Left ventricle myocardium inferior (tissue), 1 donor: ENCODE measurements around the gene PRELID2. TPM values are rescaled to one million over a fixed set of nuclear protein-coding genes. Genes with fewer than 3 reads are reported as not detected.

Experiments used
- DNase-seq: peaks from one replicate; pipeline ENCODE4 v3.0.0-alpha.2; 2020
- H3K27ac ChIP-seq: fragments of 200-600 bp; replicated peaks from 2 replicates; pipeline ENCODE4 v1.8.0; 2021
- H3K27me3 ChIP-seq: fragments of 200-600 bp; 2 replicates; pipeline ENCODE4 v1.8.0; 2021; ENCODE audit warnings: low read depth
- H3K36me3 ChIP-seq: fragments of 200-600 bp; 2 replicates; pipeline ENCODE4 v1.8.0; 2021
- H3K4me1 ChIP-seq: fragments of 200-600 bp; 2 replicates; pipeline ENCODE4 v1.8.0; 2021
- H3K4me3 ChIP-seq: fragments of 200-600 bp; 2 replicates; pipeline ENCODE4 v1.8.0; 2021; ENCODE audit warnings: mild to moderate bottlenecking, moderate library complexity
- H3K9me3 ChIP-seq: fragments of 200-600 bp; replicated peaks from 2 replicates; pipeline ENCODE4 v1.8.0; 2021
- intact Hi-C: fragments of 100-400 bp; cut with micrococcal nuclease; formaldehyde crosslinking; loops from one replicate; pipeline ENCODE4 v1.11.0; 2022
- total RNA-seq: library from RNA; stranded (reverse); fragmentation: NEBNext Ultra II Directional; extraction: Animal tissue kit (Norgen Biotek cat#: 25700); gene quantifications from one replicate; pipeline ENCODE4 v1.2.1, GENCODE V29; 2021
- TF ChIP-seq, protein P1 (sequence below): fragments of 200-600 bp; IDR thresholded peaks from 2 replicates; pipeline ENCODE4 v1.8.0; 2021; ENCODE audit warnings: antibody characterized with exemption, mild to moderate bottlenecking, borderline replicate concordance
- donor health status: DM: no; HTN: yes; CAD: no; lungs with severe emphysema.

PRELID2 gene
- total RNA-seq, 1 donor from 2014 or later, result 12.2 TPM

DNA sequence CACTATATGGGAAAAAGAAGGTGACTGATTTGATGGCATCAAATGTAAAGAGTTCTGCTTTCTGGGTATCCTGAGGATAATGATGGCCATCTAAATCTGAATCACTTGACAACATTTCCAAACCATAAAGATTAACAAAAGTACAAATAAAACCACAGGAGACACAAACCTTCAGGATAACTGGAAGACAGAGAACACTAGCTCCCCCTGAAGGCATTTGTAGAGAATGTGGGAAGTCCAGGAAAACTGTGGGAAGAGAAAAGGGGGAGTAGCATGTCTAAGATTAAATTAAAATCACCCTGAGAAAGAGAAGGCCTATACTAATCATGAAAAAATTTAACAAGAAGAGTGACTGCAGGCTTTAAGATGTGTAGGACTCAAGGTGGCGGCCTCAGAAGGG is 116.2 kb downstream of the PRELID2 start:
- H3K4me3 ChIP-seq, result no peak overlapping the region
- TF ChIP-seq, protein P1, sequence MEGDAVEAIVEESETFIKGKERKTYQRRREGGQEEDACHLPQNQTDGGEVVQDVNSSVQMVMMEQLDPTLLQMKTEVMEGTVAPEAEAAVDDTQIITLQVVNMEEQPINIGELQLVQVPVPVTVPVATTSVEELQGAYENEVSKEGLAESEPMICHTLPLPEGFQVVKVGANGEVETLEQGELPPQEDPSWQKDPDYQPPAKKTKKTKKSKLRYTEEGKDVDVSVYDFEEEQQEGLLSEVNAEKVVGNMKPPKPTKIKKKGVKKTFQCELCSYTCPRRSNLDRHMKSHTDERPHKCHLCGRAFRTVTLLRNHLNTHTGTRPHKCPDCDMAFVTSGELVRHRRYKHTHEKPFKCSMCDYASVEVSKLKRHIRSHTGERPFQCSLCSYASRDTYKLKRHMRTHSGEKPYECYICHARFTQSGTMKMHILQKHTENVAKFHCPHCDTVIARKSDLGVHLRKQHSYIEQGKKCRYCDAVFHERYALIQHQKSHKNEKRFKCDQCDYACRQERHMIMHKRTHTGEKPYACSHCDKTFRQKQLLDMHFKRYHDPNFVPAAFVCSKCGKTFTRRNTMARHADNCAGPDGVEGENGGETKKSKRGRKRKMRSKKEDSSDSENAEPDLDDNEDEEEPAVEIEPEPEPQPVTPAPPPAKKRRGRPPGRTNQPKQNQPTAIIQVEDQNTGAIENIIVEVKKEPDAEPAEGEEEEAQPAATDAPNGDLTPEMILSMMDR, result peak; percentile 9
- intact Hi-C loops, result no loop called here

DNA sequence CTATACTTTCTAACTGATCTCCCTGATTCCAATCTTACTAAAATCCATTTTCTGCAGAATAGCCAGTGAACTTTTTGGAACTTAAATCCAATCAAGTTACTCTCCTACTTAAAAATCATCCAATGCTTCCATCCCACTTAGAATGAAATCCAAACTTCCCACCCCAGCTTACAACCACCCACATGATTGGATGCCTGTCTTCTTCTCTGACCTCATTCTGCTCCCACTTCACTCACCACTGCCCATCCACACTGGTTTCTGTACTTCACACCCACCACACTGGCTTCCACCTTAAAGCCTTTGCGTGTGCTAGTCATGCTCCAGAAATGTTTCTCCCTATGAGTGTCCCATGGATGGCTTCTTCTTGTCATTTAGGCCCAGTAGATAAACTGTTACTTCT is 119.7 kb downstream of the PRELID2 start:
- Histone ChIP-seq H3K4me3 (no peak overlapping the region), H3K36me3 (no peaks in the 10 kb centered on the region), H3K27ac (no peak overlapping the region), H3K9me3 (no peaks in the 10 kb centered on the region), H3K4me1 (no peaks in the 10 kb centered on the region), H3K27me3 (no peaks in the 10 kb centered on the region)
- intact Hi-C loops, result no loop called here
- DNase-seq, result no peak
- TF ChIP-seq, protein P1, result no peak

More for the DNA sequence above, 116.2 kb downstream of the PRELID2 start:
- Histone ChIP-seq H3K27me3 (no peaks in the 10 kb centered on the region), H3K4me1 (no peaks in the 10 kb centered on the region), H3K9me3 (no peaks in the 10 kb centered on the region), H3K36me3 (no peaks in the 10 kb centered on the region), H3K27ac (no peak overlapping the region)
- no peak for DNase-seq

DNA sequence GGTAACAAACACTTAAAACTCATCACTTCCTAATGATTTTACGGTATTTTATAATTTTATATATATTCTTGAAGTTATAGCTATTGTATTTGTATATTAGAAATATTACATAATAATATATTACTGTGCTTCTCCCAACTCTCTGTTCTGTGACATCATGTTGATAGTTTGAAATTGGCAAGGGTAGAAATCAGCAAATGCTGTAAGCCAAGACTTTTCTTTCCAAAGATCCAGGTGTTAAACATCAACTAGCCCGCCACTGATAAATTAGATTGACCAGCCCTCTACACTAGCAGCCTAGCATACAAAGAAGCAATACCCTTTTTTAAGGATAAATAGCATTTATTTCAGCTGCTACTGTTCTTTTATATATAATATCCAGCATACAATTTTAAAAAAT is 122.9 kb downstream of the PRELID2 start:
- H3K27me3 ChIP-seq, result no peaks in the 10 kb centered on the region
- TF ChIP-seq, protein P1, result no peak
- no peak overlapping the region for H3K27ac ChIP-seq
- no peaks in the 10 kb centered on the region for H3K4me1 ChIP-seq
- intact Hi-C loops, result no loop called here
- DNase-seq, result no peak
- no peak overlapping the region for H3K4me3 ChIP-seq
- H3K36me3 ChIP-seq, result no peaks in the 10 kb centered on the region
- H3K9me3 ChIP-seq, result no peaks in the 10 kb centered on the region

DNA sequence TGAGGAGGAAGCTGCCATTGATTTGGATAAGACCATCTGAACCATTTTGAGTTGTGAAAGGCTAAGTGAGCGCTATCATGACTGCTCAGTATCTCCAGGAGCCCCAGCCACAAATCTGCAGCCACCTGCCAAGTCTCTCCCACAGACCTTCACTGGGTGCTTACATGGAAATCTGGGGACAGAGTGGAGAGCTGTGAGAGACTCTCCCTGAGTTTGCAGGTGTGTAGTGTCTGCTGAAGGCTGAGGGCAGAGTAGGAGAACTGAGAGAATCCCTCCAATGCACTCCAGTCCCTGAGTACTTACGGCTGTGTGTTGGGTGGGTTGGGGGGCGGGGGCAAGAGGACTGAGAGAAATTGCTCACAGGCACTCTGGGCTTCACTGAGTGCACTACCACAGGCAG is 123.7 kb downstream of the PRELID2 start:
- intact Hi-C loops, result no loop called here

More for the DNA sequence above, 123.7 kb downstream of the PRELID2 start:
- no peaks in the 10 kb centered on the region for H3K27me3 ChIP-seq
- no peaks in the 10 kb centered on the region for H3K9me3 ChIP-seq
- TF ChIP-seq, protein P1, result no peak
- no peaks in the 10 kb centered on the region for H3K36me3 ChIP-seq
- no peak overlapping the region for H3K27ac ChIP-seq
- H3K4me1 ChIP-seq, result no peaks in the 10 kb centered on the region
- no peak overlapping the region for H3K4me3 ChIP-seq
- no peak for DNase-seq

Other genes starting within 250 kb of the PRELID2 start
- 1.1 TPM for gene GRXCR2, start 37.7 kb upstream of the PRELID2 start, total RNA-seq
- gene SH3RF2, start 101.2 kb upstream of the PRELID2 start, total RNA-seq, result 376 TPM